GM12865 (cell line): ENCODE results near the gene SPRED1.

Source experiments
- DNase-seq: peaks from one replicate; pipeline ENCODE4 v3.0.0; 2010; ENCODE audit warnings: low read depth
- H3K4me3 ChIP-seq: 2 replicates; pipeline ENCODE4 v1.5.1; 2011; ENCODE audit warnings: mild to moderate bottlenecking, low read depth, low read length, control low read depth
- CTCF ChIP-seq: IDR thresholded peaks from 2 replicates; pipeline ENCODE4 v1.5.1; 2011; ENCODE audit warnings: low read length, control low read depth, low read depth, inconsistent platforms; ENCODE audit not compliant: insufficient read depth; ENCODE audit errors: missing control alignments

The SPRED1 gene

GRCh38 chr15:38252481-38253350, at the start of gene SPRED1:
Gene SPRED1, plus strand, starts transcription at chr15:38252836. Its CDS starts 350 bp downstream, at chr15:38253186.
- no peak for TF ChIP-seq CTCF
- DNase-seq = peak; percentile 30
- H3K4me3 ChIP-seq = peak within 1 kb of the TSS; percentile 91

GRCh38 chr15:38205526-38206272, 46.9 kb upstream of the SPRED1 start:
- no peak for DNase-seq
- no peak overlapping the region for H3K4me3 ChIP-seq
- TF ChIP-seq CTCF = no peak

GRCh38 chr15:38207621-38208020, 45.0 kb upstream of the SPRED1 start:
- no peak for TF ChIP-seq CTCF
- H3K4me3 ChIP-seq = no peak overlapping the region
- DNase-seq = peak; percentile 23

- no peak for TF ChIP-seq CTCF
- DNase-seq = no peak
- H3K4me3 ChIP-seq = no peak overlapping the region
Observed at GRCh38 chr15:38208206-38208605, 44.4 kb upstream of the SPRED1 start.

GRCh38 chr15:38208779-38209178, 43.9 kb upstream of the SPRED1 start:
- H3K4me3 ChIP-seq = no peak overlapping the region
- DNase-seq = no peak

GRCh38 chr15:38211249-38211648, 41.4 kb upstream of the SPRED1 start:
- TF ChIP-seq CTCF = no peak
- no peak for DNase-seq
- no peak overlapping the region for H3K4me3 ChIP-seq

More at GRCh38 chr15:38208779-38209178, 43.9 kb upstream of the SPRED1 start:
- no peak for TF ChIP-seq CTCF
